ENCODE data around the gene PCDHGA1.
A peak's percentile ranks its signal among the peaks of the same experiment; 100 is the strongest.

PCDHGA1 gene

GRCh38 chr5:141479776-141480175 is 149.5 kb downstream of the PCDHGA1 start:
- no peak for TF ChIP-seq CTCF (conservative IDR thresholded peaks at IDR 0.05)
- H3K27ac ChIP-seq: no peak overlapping the region

DNA sequence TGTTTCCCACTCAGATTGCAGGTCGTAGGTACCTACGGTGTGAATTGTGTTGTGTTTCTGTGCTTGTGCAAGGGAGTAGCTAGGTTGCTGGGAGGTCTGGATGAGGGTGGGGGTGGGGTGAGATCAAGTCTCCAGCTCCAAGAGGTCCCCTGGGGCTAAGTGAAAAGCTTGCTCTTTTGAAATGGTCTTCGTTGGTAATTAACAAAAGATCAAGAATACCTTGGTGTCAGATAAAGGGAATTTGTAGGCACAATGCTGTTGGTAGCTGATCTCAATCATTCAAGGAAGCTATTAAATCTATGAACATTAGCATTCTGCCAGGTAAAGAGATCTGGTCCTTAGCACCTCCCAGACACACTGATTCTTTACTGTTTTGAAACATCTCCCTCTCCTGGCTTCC is 153.6 kb downstream of the PCDHGA1 start:
- TF ChIP-seq CTCF (conservative IDR thresholded peaks at IDR 0.05): no peak
- H3K27ac ChIP-seq: 0 out of 2 replicates have a peak overlapping the region, but pooled peaks have one; percentile 7

DNA sequence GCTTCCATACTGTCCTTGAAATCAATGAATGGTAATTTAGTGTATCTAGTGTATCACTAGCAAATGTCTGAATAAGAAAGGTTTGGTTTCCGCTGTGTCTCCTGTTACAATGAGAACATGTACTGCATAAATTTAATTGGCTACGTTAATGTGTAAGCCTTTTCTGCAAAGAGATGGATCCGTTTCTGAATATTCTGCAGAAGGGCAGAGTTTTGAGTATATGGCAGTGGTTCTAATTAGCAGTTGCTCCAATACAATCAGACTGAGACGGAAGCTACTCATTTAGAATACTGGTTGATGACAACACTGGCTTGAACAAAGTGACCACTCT is 154.0 kb downstream of the PCDHGA1 start:
- TF ChIP-seq CTCF (conservative IDR thresholded peaks at IDR 0.05): no peak
- 0 out of 2 replicates have a peak overlapping the region, but pooled peaks have one; percentile 7 for H3K27ac ChIP-seq

- H3K27ac ChIP-seq: 0 out of 2 replicates have a peak within 1 kb of the TSS, but pooled peaks have one; percentile 7
Measured at GRCh38 chr5:141484641-141485311, 154.5 kb downstream of the PCDHGA1 start, which contains the start of gene PCDHGC4. PCDHGC4 (plus strand) TSS chr5:141485030; CDS start chr5:141485174, 144 bp downstream.

GRCh38 chr5:141485321-141486055 is 155.2 kb downstream of the PCDHGA1 start:
- no peak overlapping the region for H3K27ac ChIP-seq
- no peak for TF ChIP-seq CTCF (conservative IDR thresholded peaks at IDR 0.05)

More at GRCh38 chr5:141484641-141485311, 154.5 kb downstream of the PCDHGA1 start, which contains the start of gene PCDHGC4:
- TF ChIP-seq CTCF (conservative IDR thresholded peaks at IDR 0.05): no peak

GRCh38 chr5:141486091-141486490 is 155.8 kb downstream of the PCDHGA1 start:
- H3K27ac ChIP-seq: no peak overlapping the region
- no peak for TF ChIP-seq CTCF (conservative IDR thresholded peaks at IDR 0.05)

DNA sequence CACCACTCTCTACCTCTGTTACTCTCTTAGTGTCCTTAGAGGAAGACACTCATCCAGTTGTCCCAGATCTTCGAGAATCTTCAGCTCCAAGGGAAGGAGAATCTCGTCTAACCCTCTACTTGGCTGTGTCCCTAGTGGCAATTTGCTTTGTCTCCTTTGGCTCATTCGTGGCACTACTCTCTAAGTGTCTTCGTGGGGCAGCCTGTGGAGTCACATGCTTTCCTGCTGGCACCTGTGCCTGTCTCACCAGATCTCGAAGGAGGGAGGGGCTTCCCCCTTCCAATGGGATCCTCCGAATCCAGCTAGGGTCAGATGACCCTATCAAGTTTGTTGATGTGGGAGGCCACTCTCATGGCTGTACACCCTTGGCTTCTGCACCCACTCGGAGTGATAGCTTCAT is 156.8 kb downstream of the PCDHGA1 start:
- no peak for TF ChIP-seq CTCF (conservative IDR thresholded peaks at IDR 0.05)
- no peak overlapping the region for H3K27ac ChIP-seq

Measured in VCaP (cell line).